ENCODE results near the gene TMEM63A.
"Not testable (repeated sequence)": the region's sequence is repeated elsewhere in the genome, so short reads cannot be mapped to it uniquely, and the experiment has no call there.

Gene TMEM63A

GRCh38 chr1:225819346-225820192, 62.6 kb downstream of the TMEM63A start:
- DNase-seq, result no peak

GRCh38 chr1:225818229-225818628, 64.0 kb downstream of the TMEM63A start:
- DNase-seq, result no peak

GRCh38 chr1:225817611-225818061, 64.5 kb downstream of the TMEM63A start:
- peak; percentile 84 for DNase-seq

GRCh38 chr1:225816643-225817538, 65.3 kb downstream of the TMEM63A start:
- DNase-seq, result no peak

- DNase-seq, result no peak
Observed at GRCh38 chr1:225815526-225816178, 66.5 kb downstream of the TMEM63A start.

GRCh38 chr1:225815090-225815489, 67.1 kb downstream of the TMEM63A start:
- DNase-seq, result not testable (repeated sequence)

- DNase-seq, result no peak
Observed at GRCh38 chr1:225814381-225814780, 67.8 kb downstream of the TMEM63A start.

- peak; percentile 13 for DNase-seq
Observed at GRCh38 chr1:225813214-225813964, 68.8 kb downstream of the TMEM63A start.

GRCh38 chr1:225812488-225813213, 69.5 kb downstream of the TMEM63A start:
- DNase-seq, result no peak

- no peak for DNase-seq
Observed at GRCh38 chr1:225811622-225812487, 70.3 kb downstream of the TMEM63A start.

- not testable (repeated sequence) for DNase-seq
Observed at GRCh38 chr1:225810579-225811538, 71.3 kb downstream of the TMEM63A start.

GRCh38 chr1:225809842-225810578, 72.2 kb downstream of the TMEM63A start, which contains the start of gene EPHX1:
TSS of gene EPHX1 (plus strand) at chr1:225810124. CDS start at chr1:225828730, 18,606 bp downstream.
- peak; percentile 89 for DNase-seq

GRCh38 chr1:225808136-225808535, 74.0 kb downstream of the TMEM63A start:
- no peak for DNase-seq

- DNase-seq, result not testable (repeated sequence)
Observed at GRCh38 chr1:225806736-225807135, 75.4 kb downstream of the TMEM63A start.

GRCh38 chr1:225806249-225806648, 75.9 kb downstream of the TMEM63A start:
- no peak for DNase-seq

GRCh38 chr1:225801146-225801545, 81.0 kb downstream of the TMEM63A start:
- DNase-seq, result not testable (repeated sequence)

GRCh38 chr1:225796097-225796496, 86.1 kb downstream of the TMEM63A start:
- not testable (repeated sequence) for DNase-seq

Data from fibroblast of skin of back (primary cell).